ENCODE data around the gene DYRK1A. TPM values are rescaled to one million over a fixed set of nuclear protein-coding genes. Genes with fewer than 3 reads are reported as not detected.

The DYRK1A gene
- total RNA-seq, 1 experiment from 2014 or later, result 48.7 TPM

- intact Hi-C loops (cut with micrococcal nuclease), result no loop called here
- DNase-seq, result no peak
These were observed 179.8 kb downstream of the DYRK1A start for GRCh38 chr21:37546299-37546908.

GRCh38 chr21:37546949-37547614 is 180.5 kb downstream of the DYRK1A start:
- peak; percentile 22 for DNase-seq
- POLR2A ChIA-PET (ENCODE audit: unreplicated experiment), result no interaction called here
- no peaks in the 10 kb centered on the region for H4K20me1 ChIP-seq (ENCODE audit: low read length)
- H3K27me3 ChIP-seq (ENCODE audit: low read length), result no peaks in the 10 kb centered on the region
- peak; percentile 35 for ATAC-seq
- peaks cover 11% of the 10 kb centered on the region; the same call in 1 of the 2 replicates for H3K4me1 ChIP-seq (ENCODE audit: insufficient read depth, low read length)
- H3F3A ChIP-seq (ENCODE audit: low read length, unreplicated experiment), result no peaks in the 10 kb centered on the region
- BruUV-seq (replicated peaks), result no TSS peak
- no peak overlapping the region for H3K4me2 ChIP-seq (ENCODE audit: low read length)
- no peak for TF ChIP-seq EZH2 (IDR thresholded peaks at IDR 0.05; ENCODE audit: low read length, unreplicated experiment)
- 0 out of 2 replicates have a peak overlapping the region, but pooled peaks have one; percentile 21 for H2AFZ ChIP-seq (ENCODE audit: low read length)
- H3K9me2 ChIP-seq (replicated peaks; ENCODE audit: low read length), result no peaks in the 10 kb centered on the region
- H3K9me3 ChIP-seq (ENCODE audit: low read length), result no peaks in the 10 kb centered on the region
- H3K79me2 ChIP-seq (ENCODE audit: low read length), result no peaks in the 10 kb centered on the region
- CTCF ChIA-PET, result no interaction called here
- H3K9ac ChIP-seq (ENCODE audit: low read length), result no peak overlapping the region
- H3K4me3 ChIP-seq (ENCODE audit: low read length), result no peak overlapping the region
- intact Hi-C loops (cut with micrococcal nuclease), result no loop called here
- no peaks in the 10 kb centered on the region for H3K36me3 ChIP-seq (ENCODE audit: low read depth, low read length)
- H3K27ac ChIP-seq (ENCODE audit: low read length), result no peak overlapping the region

More at GRCh38 chr21:37546299-37546908, 179.8 kb downstream of the DYRK1A start:
- no peaks in the 10 kb centered on the region for H3F3A ChIP-seq (ENCODE audit: low read length, unreplicated experiment)
- no peaks in the 10 kb centered on the region for H3K9me2 ChIP-seq (replicated peaks; ENCODE audit: low read length)
- peaks cover 6% of the 10 kb centered on the region; the same call in 1 of the 2 replicates for H3K4me1 ChIP-seq (ENCODE audit: insufficient read depth, low read length)
- no peak overlapping the region for H3K27ac ChIP-seq (ENCODE audit: low read length)
- no peak overlapping the region for H3K4me2 ChIP-seq (ENCODE audit: low read length)
- no peaks in the 10 kb centered on the region for H3K27me3 ChIP-seq (ENCODE audit: low read length)
- no peak for ATAC-seq
- no peaks in the 10 kb centered on the region for H3K79me2 ChIP-seq (ENCODE audit: low read length)
- no peaks in the 10 kb centered on the region for H4K20me1 ChIP-seq (ENCODE audit: low read length)
- POLR2A ChIA-PET (ENCODE audit: unreplicated experiment), result no interaction called here
- H3K4me3 ChIP-seq (ENCODE audit: low read length), result no peak overlapping the region
- H2AFZ ChIP-seq (ENCODE audit: low read length), result no peak overlapping the region
- H3K36me3 ChIP-seq (ENCODE audit: low read depth, low read length), result no peaks in the 10 kb centered on the region
- H3K9ac ChIP-seq (ENCODE audit: low read length), result no peak overlapping the region
- CTCF ChIA-PET, result no interaction called here
- no TSS peak for BruUV-seq (replicated peaks)
- TF ChIP-seq EZH2 (IDR thresholded peaks at IDR 0.05; ENCODE audit: low read length, unreplicated experiment), result no peak
- no peak for TF ChIP-seq EZH2phosphoT487 (IDR thresholded peaks at IDR 0.05; ENCODE audit: borderline replicate concordance, low read length)
- TF ChIP-seq, protein P1, sequence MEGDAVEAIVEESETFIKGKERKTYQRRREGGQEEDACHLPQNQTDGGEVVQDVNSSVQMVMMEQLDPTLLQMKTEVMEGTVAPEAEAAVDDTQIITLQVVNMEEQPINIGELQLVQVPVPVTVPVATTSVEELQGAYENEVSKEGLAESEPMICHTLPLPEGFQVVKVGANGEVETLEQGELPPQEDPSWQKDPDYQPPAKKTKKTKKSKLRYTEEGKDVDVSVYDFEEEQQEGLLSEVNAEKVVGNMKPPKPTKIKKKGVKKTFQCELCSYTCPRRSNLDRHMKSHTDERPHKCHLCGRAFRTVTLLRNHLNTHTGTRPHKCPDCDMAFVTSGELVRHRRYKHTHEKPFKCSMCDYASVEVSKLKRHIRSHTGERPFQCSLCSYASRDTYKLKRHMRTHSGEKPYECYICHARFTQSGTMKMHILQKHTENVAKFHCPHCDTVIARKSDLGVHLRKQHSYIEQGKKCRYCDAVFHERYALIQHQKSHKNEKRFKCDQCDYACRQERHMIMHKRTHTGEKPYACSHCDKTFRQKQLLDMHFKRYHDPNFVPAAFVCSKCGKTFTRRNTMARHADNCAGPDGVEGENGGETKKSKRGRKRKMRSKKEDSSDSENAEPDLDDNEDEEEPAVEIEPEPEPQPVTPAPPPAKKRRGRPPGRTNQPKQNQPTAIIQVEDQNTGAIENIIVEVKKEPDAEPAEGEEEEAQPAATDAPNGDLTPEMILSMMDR (conservative IDR thresholded peaks at IDR 0.05; ENCODE audit: low read depth, low read length), result 0 out of 2 replicates have a peak, but pooled peaks have one; percentile 13
- H3K9me3 ChIP-seq (ENCODE audit: low read length), result no peaks in the 10 kb centered on the region

GRCh38 chr21:37547615-37548200 is 181.1 kb downstream of the DYRK1A start:
- no peak overlapping the region for H3K9ac ChIP-seq (ENCODE audit: low read length)
- no peaks in the 10 kb centered on the region for H4K20me1 ChIP-seq (ENCODE audit: low read length)
- H3K36me3 ChIP-seq (ENCODE audit: low read depth, low read length), result no peaks in the 10 kb centered on the region
- no peaks in the 10 kb centered on the region for H3K79me2 ChIP-seq (ENCODE audit: low read length)
- H3K4me1 ChIP-seq (ENCODE audit: insufficient read depth, low read length), result peaks cover 11% of the 10 kb centered on the region; the same call in 1 of the 2 replicates
- no peaks in the 10 kb centered on the region for H3K9me3 ChIP-seq (ENCODE audit: low read length)
- ChIA-PET POLR2A (ENCODE audit: unreplicated experiment) (no interaction called here), CTCF (no interaction called here)
- no peaks in the 10 kb centered on the region for H3K27me3 ChIP-seq (ENCODE audit: low read length)
- intact Hi-C loops (cut with micrococcal nuclease), result no loop called here
- H3K9me2 ChIP-seq (replicated peaks; ENCODE audit: low read length), result no peaks in the 10 kb centered on the region
- H3K4me3 ChIP-seq (ENCODE audit: low read length), result no peak overlapping the region
- H2AFZ ChIP-seq (ENCODE audit: low read length), result 0 out of 2 replicates have a peak overlapping the region, but pooled peaks have one; percentile 21
- ATAC-seq (no peak), DNase-seq (no peak)
- TF ChIP-seq EZH2 (IDR thresholded peaks at IDR 0.05; ENCODE audit: low read length, unreplicated experiment), result no peak
- TF ChIP-seq EZH2phosphoT487 (IDR thresholded peaks at IDR 0.05; ENCODE audit: borderline replicate concordance, low read length), result no peak
- TF ChIP-seq, protein P1 (conservative IDR thresholded peaks at IDR 0.05; ENCODE audit: low read depth, low read length), result no peak
- BruUV-seq (replicated peaks), result no TSS peak
- no peak overlapping the region for H3K27ac ChIP-seq (ENCODE audit: low read length)
- H3F3A ChIP-seq (ENCODE audit: low read length, unreplicated experiment), result no peaks in the 10 kb centered on the region
- H3K4me2 ChIP-seq (ENCODE audit: low read length), result no peak overlapping the region
